ENCODE results near the gene RTL10. TPM values are rescaled to one million over a fixed set of nuclear protein-coding genes. Genes with fewer than 3 reads are reported as not detected.

Gene RTL10
- total RNA-seq, 4 donors from 2014 or later = 6.8 to 24.3 (median 17.7) TPM

- Histone ChIP-seq H3K4me1 (peaks cover 0 to 12% of the 10 kb centered on the region in 2 donors), H3K4me3 (no peak overlapping the region), H3K9me3 (no peaks in the 10 kb centered on the region), H3K36me3 (no peaks in the 10 kb centered on the region), H3K27me3 (no peaks in the 10 kb centered on the region), H3K27ac (no peak overlapping the region)
- no peak for DNase-seq
- TF ChIP-seq CTCF (IDR thresholded peaks at IDR 0.05) (no peak), POLR2A (IDR thresholded peaks at IDR 0.05) (no peak)
- intact Hi-C loops (cut with DNase I; ENCODE audit: low total_unique reads) = no loop called here
Observed at GRCh38 chr22:19849835-19850762, 4.6 kb downstream of the RTL10 start.

- peaks cover 0 to 11% of the 10 kb centered on the region in 2 donors for H3K4me1 ChIP-seq
- no peak for DNase-seq
- TF ChIP-seq CTCF (IDR thresholded peaks at IDR 0.05) (no peak), POLR2A (IDR thresholded peaks at IDR 0.05) (no peak)
- intact Hi-C loops (cut with DNase I; ENCODE audit: low total_unique reads) = no loop called here
- H3K9me3 ChIP-seq = no peaks in the 10 kb centered on the region
- H3K27me3 ChIP-seq = no peaks in the 10 kb centered on the region
- no peaks in the 10 kb centered on the region for H3K36me3 ChIP-seq
- no peak overlapping the region for H3K27ac ChIP-seq
- H3K4me3 ChIP-seq = no peak overlapping the region
Observed at GRCh38 chr22:19848298-19849224, 6.1 kb downstream of the RTL10 start.

- intact Hi-C loops (cut with DNase I; ENCODE audit: low total_unique reads) = no loop called here
- Histone ChIP-seq H3K9me3 (no peaks in the 10 kb centered on the region), H3K4me3 (no peak overlapping the region), H3K4me1 (no peaks in the 10 kb centered on the region), H3K27ac (no peak overlapping the region), H3K36me3 (no peaks in the 10 kb centered on the region), H3K27me3 (no peaks in the 10 kb centered on the region)
- TF ChIP-seq CTCF (IDR thresholded peaks at IDR 0.05) = no peak
- no peak for TF ChIP-seq POLR2A (IDR thresholded peaks at IDR 0.05)
- no peak for DNase-seq
Observed at GRCh38 chr22:19847345-19847632, 7.4 kb downstream of the RTL10 start.

GRCh38 chr22:19846620-19847344 lies 7.9 kb downstream of the RTL10 start:
- Histone ChIP-seq H3K4me1 (no peaks in the 10 kb centered on the region), H3K27me3 (no peaks in the 10 kb centered on the region), H3K27ac (no peak overlapping the region), H3K9me3 (no peaks in the 10 kb centered on the region), H3K4me3 (no peak overlapping the region), H3K36me3 (no peaks in the 10 kb centered on the region)
- intact Hi-C loops (cut with DNase I; ENCODE audit: low total_unique reads) = no loop called here
- DNase-seq = no peak
- TF ChIP-seq CTCF (IDR thresholded peaks at IDR 0.05) = no peak
- TF ChIP-seq POLR2A (IDR thresholded peaks at IDR 0.05) = no peak
